NCI-H2196 treated with DMSO at 0.1 percent for 48 hours (cell line): ENCODE data around the gene ATP5F1C.

ENCODE experiments used
- DNase-seq: peaks from one replicate; lab custom pipeline; 2025; ENCODE audit not compliant: unreplicated experiment; lab: John Stamatoyannopoulos, UW

Gene ATP5F1C

DNA sequence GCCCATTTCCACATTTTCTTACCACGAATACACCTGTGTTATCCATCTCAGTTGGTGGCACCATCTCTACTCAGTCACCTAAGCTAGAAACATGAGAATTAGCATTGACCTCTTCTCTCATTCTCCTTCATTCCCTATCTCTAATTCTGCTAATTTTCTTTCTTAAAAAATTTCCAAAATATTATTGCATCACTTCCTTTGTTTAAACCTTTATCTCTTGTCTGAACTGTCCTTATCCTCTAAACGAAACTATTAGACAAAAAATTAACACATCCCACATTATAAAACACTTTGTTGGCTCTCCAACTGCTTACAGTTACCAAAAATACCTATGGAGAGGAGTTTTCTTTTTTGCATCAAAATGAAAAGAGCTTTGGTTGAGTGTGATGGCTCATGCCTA is 48.6 kb downstream of the ATP5F1C start:
- no peak for DNase-seq

DNA sequence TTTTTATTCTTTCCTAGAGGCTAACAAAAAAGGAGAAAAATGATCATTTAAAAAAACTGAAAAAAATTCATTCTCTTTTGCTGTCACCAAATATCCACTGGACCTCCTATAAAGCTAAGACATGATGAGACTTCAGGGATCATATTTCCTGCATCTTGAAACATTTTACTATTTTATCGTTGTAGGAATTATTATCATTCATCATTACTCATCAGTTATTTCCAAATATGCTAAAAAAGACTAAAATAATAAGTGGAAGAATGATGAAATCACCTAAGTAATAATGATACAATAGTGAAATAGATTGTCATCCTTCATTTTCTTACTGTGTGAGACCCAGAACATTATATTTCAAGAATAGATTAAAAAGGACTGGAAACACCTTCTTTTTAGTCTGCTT is 58.6 kb downstream of the ATP5F1C start:
- no peak for DNase-seq

DNA sequence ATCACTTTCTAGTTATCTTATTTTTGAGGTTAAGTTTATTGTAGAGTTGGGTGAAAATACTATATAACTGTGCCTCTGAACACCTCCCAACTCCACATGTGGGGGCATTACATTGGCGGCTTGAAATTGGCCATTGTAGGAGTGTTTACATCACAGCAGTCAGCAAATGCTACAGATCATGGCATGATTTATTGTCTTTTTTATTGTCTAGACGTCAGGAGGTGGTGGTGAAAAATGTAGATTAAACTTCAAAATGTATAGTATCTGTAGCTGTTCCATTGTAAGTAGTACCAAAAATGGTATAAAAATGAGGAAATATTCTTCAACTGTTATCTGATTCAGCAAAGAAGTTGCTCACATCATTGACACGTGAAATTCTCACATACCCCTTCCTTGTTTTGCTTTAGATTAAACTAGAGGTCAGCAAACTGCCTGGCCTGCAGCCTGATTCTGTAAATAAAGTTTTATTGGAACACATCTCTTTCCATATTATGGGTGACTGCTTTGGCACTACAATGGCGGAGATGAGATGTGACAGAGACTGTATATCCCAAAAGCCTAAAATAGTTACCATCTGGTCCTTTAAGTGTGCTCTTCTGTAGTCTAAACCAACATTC is 65.4 kb downstream of the ATP5F1C start:
- no peak for DNase-seq

DNA sequence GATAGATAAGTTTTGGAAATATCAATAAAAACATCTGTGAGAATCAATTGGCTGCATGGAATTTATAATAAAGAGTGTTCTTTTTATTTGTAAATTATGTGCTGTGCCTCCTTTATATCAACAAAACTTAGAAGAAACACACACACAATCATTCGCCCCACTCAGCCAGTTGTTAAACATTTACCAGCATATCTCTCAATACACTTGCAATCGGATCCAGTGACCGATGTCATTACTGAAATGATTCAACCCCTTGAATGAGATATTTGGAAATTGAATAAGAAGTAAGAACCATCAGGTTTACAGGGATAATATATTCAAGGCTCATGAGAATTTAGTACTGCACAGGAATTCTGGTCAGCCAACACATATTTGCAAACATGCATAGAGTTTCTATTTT is 65.9 kb downstream of the ATP5F1C start:
- no peak for DNase-seq

DNA sequence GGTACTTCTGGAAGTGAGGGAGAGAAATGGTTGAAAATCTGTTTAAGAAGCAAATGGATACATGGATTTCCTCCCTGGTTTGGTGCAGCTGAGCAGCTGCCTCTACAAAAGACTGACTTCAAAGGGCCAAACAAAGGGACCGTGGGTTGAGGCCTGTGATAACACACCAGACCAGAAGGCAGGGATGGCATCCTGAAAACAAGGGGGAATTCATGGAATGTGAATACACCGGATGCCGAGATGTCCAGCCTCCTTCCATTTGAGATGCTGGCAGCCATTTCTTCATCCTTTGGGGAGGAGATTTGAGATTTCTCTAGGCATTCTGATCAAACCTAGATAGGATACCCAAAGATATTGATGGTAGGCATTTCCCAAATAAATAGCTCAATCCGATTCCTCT is 67.2 kb downstream of the ATP5F1C start:
- no peak for DNase-seq

DNA sequence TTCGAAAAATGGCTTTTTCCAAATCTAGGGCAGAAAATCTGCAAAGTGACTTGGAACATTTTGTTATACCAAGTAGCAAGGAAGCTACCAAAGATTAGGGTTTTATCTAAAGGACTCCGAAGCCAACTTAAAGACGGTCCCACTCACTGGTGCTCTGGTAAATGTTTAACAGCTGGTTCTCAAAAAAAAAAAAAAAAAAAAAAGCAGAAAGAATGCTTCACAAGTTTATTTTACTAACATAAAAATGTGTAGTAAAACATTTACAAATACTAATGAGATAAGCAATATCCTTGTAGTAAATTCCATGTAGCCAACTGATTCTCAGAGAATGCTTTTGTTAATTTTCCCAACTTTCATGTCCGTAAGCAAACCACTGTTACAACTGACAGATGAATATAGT is 68.7 kb downstream of the ATP5F1C start:
- DNase-seq, result no peak

DNA sequence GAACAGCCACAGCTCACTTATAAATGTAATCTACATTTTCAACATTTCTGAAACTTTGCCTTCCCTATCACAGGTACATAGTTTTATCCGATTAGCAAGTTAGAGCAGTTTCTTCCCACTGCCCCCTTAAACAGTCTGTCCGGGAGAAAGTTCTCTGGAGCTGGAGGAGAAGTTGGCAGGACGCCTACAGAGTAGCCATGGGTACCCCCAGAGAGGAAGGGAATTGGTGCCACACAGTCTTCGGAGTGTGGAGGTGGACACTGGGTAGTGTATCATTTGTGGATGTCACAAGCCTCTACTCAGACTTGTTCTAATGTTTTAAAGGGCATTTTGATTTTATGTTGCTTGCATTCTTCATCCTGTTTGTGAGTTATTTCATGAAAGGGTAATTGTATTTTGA is 69.3 kb downstream of the ATP5F1C start:
- no peak for DNase-seq
